ENCODE data around the gene ZNF83. TPM values are rescaled to one million over a fixed set of nuclear protein-coding genes. Genes with fewer than 3 reads are reported as not detected.
A peak's percentile ranks its signal among the peaks of the same experiment; 100 is the strongest.
"Not testable (repeated sequence)": the region's sequence is repeated elsewhere in the genome, so short reads cannot be mapped to it uniquely, and the experiment has no call there.

ZNF83 gene
- total RNA-seq: 37.8 to 56.5 TPM (median 38.6 TPM) in 3 replicates
- long read RNA-seq, partial matches to known transcripts: 1 of 10 reads
- long read RNA-seq, other reads (novel, unspliced or antisense): 5 of 10 reads

DNA sequence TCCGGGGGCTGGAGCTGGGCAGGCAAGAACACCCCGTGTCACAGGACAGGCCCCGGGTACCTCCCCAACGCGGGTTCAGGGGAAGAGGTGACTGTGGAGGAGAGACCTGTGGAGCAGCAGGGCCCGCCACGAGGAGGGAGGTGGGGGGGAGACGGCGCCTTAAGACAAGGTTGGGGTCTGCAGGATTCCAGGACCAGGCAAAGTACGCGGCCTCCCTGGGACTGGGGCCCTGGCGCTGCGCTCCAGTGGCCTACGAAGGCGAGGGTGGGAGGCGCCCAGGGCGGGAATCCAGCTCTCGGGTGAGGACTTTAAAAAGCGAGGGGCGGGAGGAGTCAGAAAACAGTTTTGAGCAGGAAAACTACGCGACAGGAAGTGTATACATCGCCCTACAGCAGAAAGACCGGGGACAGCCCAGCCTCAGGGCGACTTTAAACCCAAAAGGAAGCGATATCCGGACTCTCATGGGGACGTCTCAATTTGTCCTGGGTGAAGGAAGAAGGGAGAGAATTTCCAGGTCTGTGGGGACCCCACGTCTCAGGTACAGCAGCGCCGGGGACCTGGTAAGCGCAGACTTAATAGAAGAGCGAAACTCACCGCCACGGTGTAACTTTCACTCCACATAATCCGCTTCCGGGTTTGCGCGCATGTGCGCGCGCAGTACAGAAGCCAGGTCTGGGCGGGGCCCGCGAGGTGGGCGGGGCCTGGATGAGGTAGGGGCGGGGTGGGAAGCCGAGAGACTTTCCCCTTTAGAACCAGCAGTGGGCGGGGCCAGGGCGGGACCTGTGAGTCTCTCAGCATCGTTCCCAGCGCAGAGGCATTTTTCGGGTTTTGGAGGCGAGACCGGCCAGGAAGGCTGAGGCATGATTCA lies at the start of gene ZNF83:
Gene ZNF83 (minus strand): TSS at position 638 of the 868 bp plus-strand sequence.
- Mint-ChIP-seq H3K27ac (ENCODE audit: unreplicated experiment) (peak within 1 kb of the TSS; percentile 99), H3K4me1 (ENCODE audit: low read depth) (peaks cover 24% of the 10 kb centered on the region), H3K9me3 (ENCODE audit: low read depth) (no peaks in the 10 kb centered on the region), H3K27me3 (ENCODE audit: low read depth) (no peaks in the 10 kb centered on the region), H3K36me3 (ENCODE audit: low read depth) (peaks cover 9% of the 10 kb centered on the region), H3K4me3 (ENCODE audit: unreplicated experiment) (peak within 1 kb of the TSS; percentile 97)
- TF ChIP-seq, protein P1, sequence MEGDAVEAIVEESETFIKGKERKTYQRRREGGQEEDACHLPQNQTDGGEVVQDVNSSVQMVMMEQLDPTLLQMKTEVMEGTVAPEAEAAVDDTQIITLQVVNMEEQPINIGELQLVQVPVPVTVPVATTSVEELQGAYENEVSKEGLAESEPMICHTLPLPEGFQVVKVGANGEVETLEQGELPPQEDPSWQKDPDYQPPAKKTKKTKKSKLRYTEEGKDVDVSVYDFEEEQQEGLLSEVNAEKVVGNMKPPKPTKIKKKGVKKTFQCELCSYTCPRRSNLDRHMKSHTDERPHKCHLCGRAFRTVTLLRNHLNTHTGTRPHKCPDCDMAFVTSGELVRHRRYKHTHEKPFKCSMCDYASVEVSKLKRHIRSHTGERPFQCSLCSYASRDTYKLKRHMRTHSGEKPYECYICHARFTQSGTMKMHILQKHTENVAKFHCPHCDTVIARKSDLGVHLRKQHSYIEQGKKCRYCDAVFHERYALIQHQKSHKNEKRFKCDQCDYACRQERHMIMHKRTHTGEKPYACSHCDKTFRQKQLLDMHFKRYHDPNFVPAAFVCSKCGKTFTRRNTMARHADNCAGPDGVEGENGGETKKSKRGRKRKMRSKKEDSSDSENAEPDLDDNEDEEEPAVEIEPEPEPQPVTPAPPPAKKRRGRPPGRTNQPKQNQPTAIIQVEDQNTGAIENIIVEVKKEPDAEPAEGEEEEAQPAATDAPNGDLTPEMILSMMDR (IDR thresholded peaks at IDR 0.05): no peak
- peak; percentile 97 for DNase-seq (ENCODE audit: low spot score)

DNA sequence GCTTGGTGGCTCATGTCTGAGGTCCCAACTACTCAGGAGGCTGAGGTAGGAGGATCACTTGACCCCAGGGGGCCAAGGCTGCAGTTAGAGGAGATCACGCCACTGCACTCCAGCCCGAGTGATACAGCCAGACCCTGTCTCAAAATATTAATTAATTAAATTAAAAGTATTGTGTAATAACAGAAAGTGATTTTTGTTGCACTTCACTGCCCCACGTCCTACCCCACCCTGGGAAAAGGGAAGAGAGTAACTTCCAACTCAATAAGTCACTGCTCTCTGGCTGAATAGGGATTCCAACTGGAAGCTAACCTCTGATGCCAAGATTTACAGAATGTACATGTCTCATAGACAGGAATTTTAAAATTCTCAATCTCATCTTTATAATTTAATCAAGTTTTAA lies 49.5 kb upstream of the ZNF83 start:
- TF ChIP-seq, protein P1 (IDR thresholded peaks at IDR 0.05): no peak
- Mint-ChIP-seq H3K4me3 (ENCODE audit: unreplicated experiment) (no peak overlapping the region), H3K36me3 (ENCODE audit: low read depth) (peaks cover 6% of the 10 kb centered on the region), H3K4me1 (ENCODE audit: low read depth) (peaks cover 31% of the 10 kb centered on the region), H3K9me3 (ENCODE audit: low read depth) (no peaks in the 10 kb centered on the region), H3K27me3 (ENCODE audit: low read depth) (no peaks in the 10 kb centered on the region), H3K27ac (ENCODE audit: unreplicated experiment) (no peak overlapping the region)
- DNase-seq (ENCODE audit: low spot score): no peak

DNA sequence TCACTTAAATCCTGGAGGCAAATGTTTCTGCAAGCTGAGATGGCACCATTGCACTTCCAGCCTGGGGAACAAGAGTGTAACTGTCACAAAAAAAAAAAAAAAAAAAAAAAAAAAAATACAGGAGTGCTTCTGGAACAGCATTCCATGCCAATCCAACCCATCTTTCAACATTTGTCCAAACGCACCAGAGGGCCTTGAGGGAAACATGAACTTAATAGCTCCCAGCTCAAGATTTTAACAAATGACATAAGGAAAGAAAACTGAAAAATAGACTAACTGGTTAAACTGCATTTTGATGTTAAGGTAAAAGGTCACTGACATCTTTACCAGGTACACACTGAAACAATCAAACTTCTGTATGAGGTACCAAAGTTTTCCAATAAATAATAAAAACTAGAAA lies 47.7 kb upstream of the ZNF83 start:
- Mint-ChIP-seq H3K27ac (ENCODE audit: unreplicated experiment) (no peak overlapping the region), H3K36me3 (ENCODE audit: low read depth) (peaks cover 6% of the 10 kb centered on the region), H3K4me3 (ENCODE audit: unreplicated experiment) (no peak overlapping the region), H3K27me3 (ENCODE audit: low read depth) (no peaks in the 10 kb centered on the region), H3K9me3 (ENCODE audit: low read depth) (no peaks in the 10 kb centered on the region), H3K4me1 (ENCODE audit: low read depth) (peaks cover 24% of the 10 kb centered on the region)
- TF ChIP-seq, protein P1 (IDR thresholded peaks at IDR 0.05): no peak
- DNase-seq (ENCODE audit: low spot score): no peak

DNA sequence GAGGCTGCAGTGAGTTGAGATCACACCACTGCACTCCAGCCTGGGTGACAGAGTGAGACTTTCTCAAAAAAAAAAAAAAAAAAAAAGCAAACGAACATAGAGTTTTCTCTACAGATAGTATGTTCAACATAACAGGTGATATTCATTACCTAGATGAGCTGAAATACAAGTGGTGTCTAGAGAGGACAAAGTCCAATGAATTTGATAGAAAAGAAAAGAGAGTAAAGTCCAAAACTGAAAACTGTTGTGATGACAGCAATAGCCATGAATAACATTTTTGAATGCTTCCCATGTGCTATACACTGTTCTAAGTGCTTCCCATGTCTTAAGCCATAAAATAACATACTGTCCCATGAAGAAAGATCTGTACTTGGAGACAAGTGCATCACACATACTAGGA lies 43.1 kb upstream of the ZNF83 start:
- not testable (repeated sequence) for H3K27ac Mint-ChIP-seq (ENCODE audit: unreplicated experiment); H3K9me3 Mint-ChIP-seq (ENCODE audit: low read depth); H3K36me3 Mint-ChIP-seq (ENCODE audit: low read depth); H3K4me3 Mint-ChIP-seq (ENCODE audit: unreplicated experiment); DNase-seq (ENCODE audit: low spot score); H3K4me1 Mint-ChIP-seq (ENCODE audit: low read depth); H3K27me3 Mint-ChIP-seq (ENCODE audit: low read depth)

DNA sequence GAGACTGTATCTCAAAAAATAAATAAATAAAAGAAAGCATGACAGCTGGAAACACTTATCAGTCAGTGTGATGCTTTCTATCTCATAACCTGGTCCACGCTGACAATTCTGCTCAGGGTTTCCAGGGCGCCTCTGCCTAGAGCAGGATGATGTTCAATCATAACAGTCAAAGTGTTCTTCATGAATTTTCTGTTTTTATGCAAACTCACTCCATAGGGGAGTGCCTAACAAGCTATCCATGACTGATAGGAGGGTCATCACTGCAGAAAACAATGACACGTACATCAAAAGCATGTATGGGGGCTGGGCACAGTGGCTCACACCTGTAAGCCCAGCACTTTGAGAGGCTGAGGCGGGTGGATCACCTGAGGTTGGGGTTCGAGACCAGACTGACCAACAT lies 41.4 kb upstream of the ZNF83 start:
- Mint-ChIP-seq H3K4me3 (ENCODE audit: unreplicated experiment) (no peak overlapping the region), H3K9me3 (ENCODE audit: low read depth) (no peaks in the 10 kb centered on the region), H3K27ac (ENCODE audit: unreplicated experiment) (no peak overlapping the region), H3K36me3 (ENCODE audit: low read depth) (peaks cover 3% of the 10 kb centered on the region), H3K4me1 (ENCODE audit: low read depth) (peaks cover 11% of the 10 kb centered on the region), H3K27me3 (ENCODE audit: low read depth) (no peaks in the 10 kb centered on the region)
- DNase-seq (ENCODE audit: low spot score): no peak
- TF ChIP-seq, protein P1 (IDR thresholded peaks at IDR 0.05): no peak

DNA sequence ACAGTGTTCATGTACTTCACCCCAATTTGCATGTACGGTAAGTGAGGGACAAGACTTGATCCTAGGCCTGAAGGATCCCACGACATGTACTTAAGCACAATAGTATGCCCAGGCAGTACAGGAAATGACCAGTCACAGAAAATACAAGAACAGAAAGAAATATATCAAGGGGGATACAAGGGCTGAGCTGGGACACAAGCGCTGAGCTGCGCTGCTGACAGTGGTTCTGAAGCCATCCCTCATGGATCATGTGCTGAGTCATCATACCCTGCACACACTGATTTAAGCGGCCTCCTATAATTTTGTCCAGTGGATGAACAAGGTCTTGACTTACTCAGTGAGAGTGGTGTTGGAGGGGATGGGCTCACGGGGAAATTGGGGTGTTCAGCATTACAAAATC lies 37.1 kb upstream of the ZNF83 start:
- H3K36me3 Mint-ChIP-seq (ENCODE audit: low read depth); H3K4me3 Mint-ChIP-seq (ENCODE audit: unreplicated experiment); H3K27me3 Mint-ChIP-seq (ENCODE audit: low read depth); DNase-seq (ENCODE audit: low spot score); H3K4me1 Mint-ChIP-seq (ENCODE audit: low read depth); H3K27ac Mint-ChIP-seq (ENCODE audit: unreplicated experiment); H3K9me3 Mint-ChIP-seq (ENCODE audit: low read depth): not testable (repeated sequence)

Data from chondrocyte (in vitro differentiated cells).